ENCODE measurements around the gene IQCH.
A peak's percentile ranks its signal among the peaks of the same experiment; 100 is the strongest.

The IQCH gene

DNA sequence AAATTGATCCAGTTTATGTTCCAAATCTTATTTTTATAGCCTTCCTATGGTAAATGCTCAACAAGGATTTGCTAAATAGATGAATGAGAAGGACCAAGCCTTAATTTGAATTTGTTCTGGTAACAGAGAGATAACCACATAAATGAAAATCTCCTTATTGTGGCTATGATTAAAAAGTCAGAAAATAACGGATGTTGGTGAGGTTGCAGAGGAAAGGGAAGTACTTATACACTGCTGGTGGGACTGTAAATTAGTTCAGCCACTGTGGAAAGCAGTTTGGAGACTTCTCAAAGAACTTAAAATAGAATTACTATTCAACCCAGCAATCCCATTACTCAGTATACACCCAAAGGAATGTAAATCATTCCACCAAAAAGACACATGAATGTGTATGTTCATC, 26.3 kb upstream of the IQCH start:
- H3K4me3 ChIP-seq (ENCODE audit: low read length) = no peak overlapping the region
- TF ChIP-seq, protein P1, sequence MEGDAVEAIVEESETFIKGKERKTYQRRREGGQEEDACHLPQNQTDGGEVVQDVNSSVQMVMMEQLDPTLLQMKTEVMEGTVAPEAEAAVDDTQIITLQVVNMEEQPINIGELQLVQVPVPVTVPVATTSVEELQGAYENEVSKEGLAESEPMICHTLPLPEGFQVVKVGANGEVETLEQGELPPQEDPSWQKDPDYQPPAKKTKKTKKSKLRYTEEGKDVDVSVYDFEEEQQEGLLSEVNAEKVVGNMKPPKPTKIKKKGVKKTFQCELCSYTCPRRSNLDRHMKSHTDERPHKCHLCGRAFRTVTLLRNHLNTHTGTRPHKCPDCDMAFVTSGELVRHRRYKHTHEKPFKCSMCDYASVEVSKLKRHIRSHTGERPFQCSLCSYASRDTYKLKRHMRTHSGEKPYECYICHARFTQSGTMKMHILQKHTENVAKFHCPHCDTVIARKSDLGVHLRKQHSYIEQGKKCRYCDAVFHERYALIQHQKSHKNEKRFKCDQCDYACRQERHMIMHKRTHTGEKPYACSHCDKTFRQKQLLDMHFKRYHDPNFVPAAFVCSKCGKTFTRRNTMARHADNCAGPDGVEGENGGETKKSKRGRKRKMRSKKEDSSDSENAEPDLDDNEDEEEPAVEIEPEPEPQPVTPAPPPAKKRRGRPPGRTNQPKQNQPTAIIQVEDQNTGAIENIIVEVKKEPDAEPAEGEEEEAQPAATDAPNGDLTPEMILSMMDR (IDR thresholded peaks at IDR 0.05; ENCODE audit: insufficient read depth, low read depth, low read length, missing control alignments) = no peak
- no peak for DNase-seq (ENCODE audit: low read depth)

- DNase-seq (ENCODE audit: low read depth) = no peak
- H3K4me3 ChIP-seq (ENCODE audit: low read length) = no peak overlapping the region
- TF ChIP-seq, protein P1 (IDR thresholded peaks at IDR 0.05; ENCODE audit: insufficient read depth, low read depth, low read length, missing control alignments) = no peak
These were observed 24.1 kb upstream of the IQCH start for GRCh38 chr15:67230504-67230903.

- TF ChIP-seq, protein P1 (IDR thresholded peaks at IDR 0.05; ENCODE audit: insufficient read depth, low read depth, low read length, missing control alignments) = no peak
- DNase-seq (ENCODE audit: low read depth) = no peak
- no peak overlapping the region for H3K4me3 ChIP-seq (ENCODE audit: low read length)
These were observed 22.0 kb upstream of the IQCH start for GRCh38 chr15:67232591-67232990.

DNA sequence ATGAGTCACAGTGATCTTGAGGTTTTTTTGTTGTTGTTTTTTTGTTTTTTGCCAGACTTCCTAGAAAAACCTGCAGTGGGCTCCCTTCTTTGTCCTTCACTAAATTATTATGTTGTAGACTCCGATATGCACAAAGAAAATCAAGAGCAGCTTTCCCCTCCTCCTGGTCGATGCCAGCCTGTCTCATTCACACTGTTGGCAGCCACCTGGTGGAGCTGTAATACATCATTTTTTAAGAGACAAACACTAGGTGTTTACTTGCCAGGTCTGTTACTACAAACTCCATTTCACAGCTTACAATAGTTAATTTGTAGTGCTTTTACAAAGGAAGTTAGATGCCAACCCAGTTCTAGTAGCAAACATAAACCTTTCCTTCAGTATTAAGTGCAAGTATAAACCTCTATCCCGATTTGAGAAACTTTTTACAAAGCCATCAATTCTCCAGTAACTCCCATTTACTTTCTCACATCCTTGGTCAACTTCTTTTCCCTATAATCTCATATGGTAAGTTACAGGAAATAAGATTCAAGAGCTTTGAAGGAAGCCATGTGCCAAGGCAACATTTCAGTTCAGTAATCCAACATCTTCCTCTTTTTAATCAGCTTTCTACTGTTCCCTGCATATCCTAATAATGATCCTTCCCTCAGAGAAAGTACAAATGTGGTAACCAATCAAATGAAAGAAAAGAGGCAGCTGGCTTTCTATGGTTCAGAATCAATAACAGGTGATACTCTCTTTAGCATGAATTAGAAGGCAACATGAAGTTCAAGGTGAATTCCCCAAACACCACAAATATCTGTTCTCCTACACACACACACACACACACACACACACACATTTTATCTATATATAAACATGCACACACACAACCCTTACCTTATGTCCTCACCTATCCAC, 14.1 kb upstream of the IQCH start:
- TF ChIP-seq, protein P1 (IDR thresholded peaks at IDR 0.05; ENCODE audit: insufficient read depth, low read depth, low read length, missing control alignments) = peak; percentile 64
- peak; percentile 54 for DNase-seq (ENCODE audit: low read depth)

GRCh38 chr15:67241132-67241855, 13.3 kb upstream of the IQCH start:
- TF ChIP-seq, protein P1 (IDR thresholded peaks at IDR 0.05; ENCODE audit: insufficient read depth, low read depth, low read length, missing control alignments) = no peak
- peak; percentile 25 for DNase-seq (ENCODE audit: low read depth)
- H3K4me3 ChIP-seq (ENCODE audit: low read length) = no peak overlapping the region

More for the DNA sequence above, 14.1 kb upstream of the IQCH start:
- no peak overlapping the region for H3K4me3 ChIP-seq (ENCODE audit: low read length)

- TF ChIP-seq, protein P1 (IDR thresholded peaks at IDR 0.05; ENCODE audit: insufficient read depth, low read depth, low read length, missing control alignments) = no peak
- no peak overlapping the region for H3K4me3 ChIP-seq (ENCODE audit: low read length)
- peak; percentile 64 for DNase-seq (ENCODE audit: low read depth)
These were observed 11.9 kb upstream of the IQCH start for GRCh38 chr15:67242708-67243111.
